Measurements from ENCODE around the gene LIG4. TPM values are rescaled to one million over a fixed set of nuclear protein-coding genes. Genes with fewer than 3 reads are reported as not detected.

Gene LIG4
- 9.1 and 10.8 TPM in 2 replicates for total RNA-seq

DNA sequence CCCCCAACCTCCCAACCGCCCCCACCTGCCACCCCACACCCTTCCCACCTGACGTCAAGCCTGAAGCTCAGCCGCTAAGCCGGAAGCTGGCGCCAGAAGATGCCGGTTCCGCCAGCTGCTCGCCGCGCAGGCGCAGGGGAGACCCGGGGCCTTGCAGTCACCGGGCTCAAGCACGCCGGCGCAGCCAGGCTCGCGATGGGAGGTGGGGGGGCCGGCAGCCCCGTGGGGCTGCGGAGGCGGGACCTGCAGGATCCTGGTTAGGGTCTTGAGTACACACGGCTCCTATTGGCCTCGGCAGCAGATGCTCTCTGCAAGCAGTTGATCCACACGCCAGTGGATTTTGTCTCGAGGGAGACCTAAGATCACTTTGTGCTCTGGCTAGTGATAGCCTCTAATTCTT is at the start of gene LIG4:
LIG4 (minus strand) TSS at position 101 of the 400 bp plus-strand sequence. CDS start 4,268 bp downstream, outside the sequence.

DNA sequence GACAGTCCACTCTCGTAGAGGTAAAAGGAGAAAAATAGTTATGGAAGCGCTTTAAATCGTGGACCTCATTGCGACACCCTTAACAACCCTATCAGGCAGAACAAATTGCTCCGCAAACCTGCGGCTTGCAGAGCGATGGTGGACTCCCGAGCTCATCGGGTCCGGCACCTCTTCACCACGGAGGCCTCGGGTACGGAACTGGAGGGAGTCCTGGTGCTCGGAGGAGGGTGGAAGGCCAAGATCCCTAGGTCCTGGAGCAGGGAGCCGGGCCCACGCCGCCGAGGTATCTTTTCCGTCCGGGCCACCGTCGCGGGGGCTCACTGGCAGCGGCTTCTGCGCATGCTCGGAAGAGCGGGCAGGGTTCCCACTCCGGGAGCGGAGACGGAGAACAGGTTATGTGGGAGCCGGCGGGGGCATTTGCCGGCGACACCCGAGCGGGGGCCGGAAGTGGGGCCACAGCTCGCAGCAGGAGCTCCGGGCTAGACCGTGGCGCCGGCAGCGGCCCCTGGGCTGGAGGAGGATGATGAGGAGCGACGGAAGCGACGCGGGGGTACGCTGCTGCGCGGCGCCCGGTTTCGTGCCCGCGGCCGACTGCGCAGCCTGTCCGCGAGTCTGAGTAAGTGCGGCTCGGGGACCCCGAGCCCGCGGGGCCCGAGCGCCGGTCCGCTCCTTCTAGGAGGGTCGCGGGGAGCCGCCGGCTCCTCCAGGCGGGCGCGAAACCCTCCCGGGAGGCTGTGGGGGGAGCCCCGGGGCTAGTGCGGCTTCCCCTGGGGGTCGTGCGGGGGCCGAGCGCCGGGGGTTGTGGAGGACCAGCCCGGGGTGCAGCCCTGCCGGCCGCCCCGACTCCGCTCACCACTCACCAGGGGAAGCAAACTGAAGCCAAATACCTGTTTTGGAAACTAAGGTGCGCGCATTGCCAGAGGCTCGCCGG is 3.0 kb upstream of the LIG4 start, which contains the start of gene ABHD13:
ABHD13 (plus strand) TSS at position 349 of the 931 bp plus-strand sequence. CDS start 10,827 bp downstream, outside the sequence.

Other genes starting within 250 kb of the LIG4 start
- 6.5 and 7.7 TPM in 2 replicates for gene ABHD13, start 2.9 kb upstream of the LIG4 start, total RNA-seq
- 0.07 TPM in 1 of 2 replicates, not detected in the other for gene TNFSF13B, start 54.2 kb upstream of the LIG4 start, total RNA-seq

Measured in mammary microvascular endothelial cell (primary cell).